Activated CD4-positive, alpha-beta T cell treated with anti-CD3 and anti-CD28 coated beads, Interleukin-2, amount 10 ng/mL, durations not matched to agents 24 days and 14 days (primary cell): ENCODE results near the gene ISM1. TPM values are rescaled to one million over a fixed set of nuclear protein-coding genes. Genes with fewer than 3 reads are reported as not detected.

Source experiments
- DNase-seq: peaks from one replicate; pipeline ENCODE4 v3.0.0; 2022
- H3K27ac Mint-ChIP-seq: one replicate; pipeline ENCODE4 v1.8.0; 2022; ENCODE audit warnings: mild to moderate bottlenecking, mixed read lengths
- H3K27me3 Mint-ChIP-seq: one replicate; pipeline ENCODE4 v1.8.0; 2022; ENCODE audit warnings: mixed read lengths
- H3K36me3 Mint-ChIP-seq: one replicate; pipeline ENCODE4 v1.8.0; 2022; ENCODE audit warnings: low read depth, mild to moderate bottlenecking, mixed read lengths
- H3K4me1 Mint-ChIP-seq: one replicate; pipeline ENCODE4 v1.8.0; 2021; ENCODE audit warnings: mixed read lengths
- H3K4me3 Mint-ChIP-seq: one replicate; pipeline ENCODE4 v1.8.0; 2022; ENCODE audit warnings: mild to moderate bottlenecking, moderate library complexity, mixed read lengths
- H3K9me3 Mint-ChIP-seq: one replicate; pipeline ENCODE4 v1.8.0; 2021; ENCODE audit warnings: mixed read lengths
- intact Hi-C: fragments of 100-400 bp; cut with micrococcal nuclease; formaldehyde crosslinking; loops from one replicate; pipeline ENCODE4 v1.15.1; 2023
- total RNA-seq: library from RNA; stranded (reverse); gene quantifications from 2 replicates; pipeline ENCODE4 v1.2.3, GENCODE V29; 2022

Gene ISM1
- 5.3 and 5.4 TPM in 2 replicates for total RNA-seq

DNA sequence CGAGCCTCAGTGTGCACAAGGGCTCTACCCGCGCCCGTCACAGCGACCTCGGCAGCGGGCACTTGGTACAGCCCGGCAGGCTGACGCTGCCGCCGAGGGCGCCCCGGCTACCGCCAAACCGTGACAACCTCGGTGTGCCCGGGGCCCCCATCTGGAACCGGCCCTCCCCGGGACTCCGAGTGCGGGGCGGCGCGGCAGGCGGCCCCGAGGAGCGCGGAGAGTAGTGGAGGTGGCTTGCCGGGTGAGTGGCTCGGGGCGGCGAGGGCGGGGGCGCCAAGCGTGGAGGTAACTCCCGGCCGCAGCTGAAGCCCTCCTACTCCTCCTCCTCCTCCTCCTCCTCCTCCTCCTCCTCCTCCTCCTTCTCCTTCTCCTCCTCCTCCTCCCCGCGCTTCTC lies at the start of gene ISM1:
ISM1 (plus strand) TSS at position 371 of the 394 bp plus-strand sequence. CDS start 503 bp downstream, outside the sequence.
- peak; percentile 86 for DNase-seq
- peaks cover 16% of the 10 kb centered on the region for H3K4me1 Mint-ChIP-seq
- peaks cover 63% of the 10 kb centered on the region for H3K27me3 Mint-ChIP-seq
- H3K4me3 Mint-ChIP-seq = peak within 1 kb of the TSS; percentile 89
- intact Hi-C loops = loop anchor here (1.0 to 10.0 kb wide), 4 partner anchors 8 to 564 kb away; partner anchors contain the start of genes ESF1 and NDUFAF5
- H3K9me3 Mint-ChIP-seq = no peaks in the 10 kb centered on the region
- H3K27ac Mint-ChIP-seq = peak within 1 kb of the TSS; percentile 82
- H3K36me3 Mint-ChIP-seq = peaks cover 3% of the 10 kb centered on the region

DNA sequence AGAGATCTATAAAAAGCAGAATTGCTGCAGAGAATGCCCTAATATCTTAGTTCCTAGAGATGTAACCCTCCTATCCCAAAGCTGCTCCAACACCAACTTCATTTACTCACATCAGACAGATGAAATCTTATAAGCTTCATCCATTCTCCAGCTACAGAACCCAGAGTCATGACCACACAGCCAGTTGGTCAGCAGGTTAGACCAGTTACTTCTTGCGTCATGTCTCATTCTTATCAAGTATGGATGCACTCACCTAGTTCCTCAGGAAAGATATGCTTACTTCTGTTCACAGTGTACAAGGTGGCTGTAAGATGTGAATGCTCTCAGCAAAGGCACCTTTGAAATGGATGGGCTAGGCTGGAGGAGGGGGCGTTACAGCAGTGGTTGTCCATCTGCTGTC lies 47.9 kb upstream of the ISM1 start:
- H3K27ac Mint-ChIP-seq = no peak overlapping the region
- DNase-seq = no peak
- H3K4me3 Mint-ChIP-seq = no peak overlapping the region
- no peaks in the 10 kb centered on the region for H3K36me3 Mint-ChIP-seq
- H3K9me3 Mint-ChIP-seq = peaks cover 9% of the 10 kb centered on the region
- H3K27me3 Mint-ChIP-seq = peaks cover 4% of the 10 kb centered on the region
- no peaks in the 10 kb centered on the region for H3K4me1 Mint-ChIP-seq
- intact Hi-C loops = no loop called here

GRCh38 chr20:13174402-13174801 lies 46.7 kb upstream of the ISM1 start:
- Mint-ChIP-seq H3K36me3 (no peaks in the 10 kb centered on the region), H3K27ac (no peak overlapping the region), H3K4me1 (no peaks in the 10 kb centered on the region), H3K27me3 (peaks cover 7% of the 10 kb centered on the region), H3K9me3 (peaks cover 12% of the 10 kb centered on the region), H3K4me3 (no peak overlapping the region)
- no peak for DNase-seq
- intact Hi-C loops = no loop called here

- intact Hi-C loops = no loop called here
- Mint-ChIP-seq H3K9me3 (peaks cover 10% of the 10 kb centered on the region), H3K4me1 (no peaks in the 10 kb centered on the region), H3K4me3 (no peak overlapping the region), H3K36me3 (no peaks in the 10 kb centered on the region), H3K27me3 (peaks cover 7% of the 10 kb centered on the region), H3K27ac (no peak overlapping the region)
- no peak for DNase-seq
Observed at GRCh38 chr20:13180986-13181889, 39.8 kb upstream of the ISM1 start.

DNA sequence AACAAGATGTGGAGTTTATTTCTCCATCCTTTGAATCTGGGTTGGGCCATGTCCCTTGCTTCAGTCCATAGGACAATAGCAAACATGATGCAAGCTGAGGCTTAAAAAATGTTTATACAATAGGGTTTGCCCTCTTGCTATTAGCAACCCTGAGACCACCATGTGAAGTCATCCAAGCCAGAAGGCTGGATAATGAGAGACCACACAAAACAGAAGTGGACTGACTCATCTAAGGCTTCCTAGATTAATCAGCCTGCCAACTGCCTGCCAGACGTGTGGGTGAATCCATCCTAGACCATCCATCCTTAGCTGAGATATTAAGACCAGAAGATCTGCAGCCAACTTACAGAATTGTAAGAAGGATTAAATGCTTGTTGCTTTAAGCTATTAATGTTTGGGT lies 38.1 kb upstream of the ISM1 start:
- no peak for DNase-seq
- Mint-ChIP-seq H3K4me1 (no peaks in the 10 kb centered on the region), H3K4me3 (no peak overlapping the region), H3K36me3 (no peaks in the 10 kb centered on the region), H3K9me3 (peaks cover 11% of the 10 kb centered on the region), H3K27me3 (peaks cover 2% of the 10 kb centered on the region), H3K27ac (no peak overlapping the region)
- intact Hi-C loops = no loop called here

GRCh38 chr20:13186043-13186774 lies 34.9 kb upstream of the ISM1 start:
- no peak for DNase-seq
- Mint-ChIP-seq H3K27ac (no peak overlapping the region), H3K27me3 (peaks cover 4% of the 10 kb centered on the region), H3K36me3 (no peaks in the 10 kb centered on the region), H3K9me3 (peaks cover 10% of the 10 kb centered on the region), H3K4me3 (no peak overlapping the region), H3K4me1 (no peaks in the 10 kb centered on the region)
- intact Hi-C loops = no loop called here

- H3K27ac Mint-ChIP-seq = no peak overlapping the region
- H3K27me3 Mint-ChIP-seq = peaks cover 4% of the 10 kb centered on the region
- no peaks in the 10 kb centered on the region for H3K4me1 Mint-ChIP-seq
- no peak for DNase-seq
- H3K9me3 Mint-ChIP-seq = peaks cover 10% of the 10 kb centered on the region
- intact Hi-C loops = no loop called here
- H3K36me3 Mint-ChIP-seq = no peaks in the 10 kb centered on the region
- H3K4me3 Mint-ChIP-seq = no peak overlapping the region
Observed at GRCh38 chr20:13187899-13188298, 33.2 kb upstream of the ISM1 start.

- H3K9me3 Mint-ChIP-seq = no peaks in the 10 kb centered on the region
Observed at GRCh38 chr20:13199279-13199678, 21.8 kb upstream of the ISM1 start.

GRCh38 chr20:13200767-13201500 lies 20.1 kb upstream of the ISM1 start:
- intact Hi-C loops = no loop called here
- Mint-ChIP-seq H3K27me3 (peaks cover 3% of the 10 kb centered on the region), H3K4me3 (no peak overlapping the region), H3K36me3 (no peaks in the 10 kb centered on the region), H3K4me1 (no peaks in the 10 kb centered on the region), H3K27ac (no peak overlapping the region), H3K9me3 (no peaks in the 10 kb centered on the region)
- no peak for DNase-seq

More at GRCh38 chr20:13199279-13199678, 21.8 kb upstream of the ISM1 start:
- H3K27me3 Mint-ChIP-seq = peaks cover 3% of the 10 kb centered on the region
- no peaks in the 10 kb centered on the region for H3K36me3 Mint-ChIP-seq
- no peak overlapping the region for H3K27ac Mint-ChIP-seq
- DNase-seq = no peak
- H3K4me1 Mint-ChIP-seq = no peaks in the 10 kb centered on the region
- no peak overlapping the region for H3K4me3 Mint-ChIP-seq
- intact Hi-C loops = no loop called here

- no peak for DNase-seq
- H3K36me3 Mint-ChIP-seq = no peaks in the 10 kb centered on the region
- no peaks in the 10 kb centered on the region for H3K9me3 Mint-ChIP-seq
- peaks cover 3% of the 10 kb centered on the region for H3K27me3 Mint-ChIP-seq
- H3K4me1 Mint-ChIP-seq = no peaks in the 10 kb centered on the region
- H3K27ac Mint-ChIP-seq = no peak overlapping the region
- intact Hi-C loops = no loop called here
- H3K4me3 Mint-ChIP-seq = no peak overlapping the region
Observed at GRCh38 chr20:13202565-13202964, 18.5 kb upstream of the ISM1 start.

DNA sequence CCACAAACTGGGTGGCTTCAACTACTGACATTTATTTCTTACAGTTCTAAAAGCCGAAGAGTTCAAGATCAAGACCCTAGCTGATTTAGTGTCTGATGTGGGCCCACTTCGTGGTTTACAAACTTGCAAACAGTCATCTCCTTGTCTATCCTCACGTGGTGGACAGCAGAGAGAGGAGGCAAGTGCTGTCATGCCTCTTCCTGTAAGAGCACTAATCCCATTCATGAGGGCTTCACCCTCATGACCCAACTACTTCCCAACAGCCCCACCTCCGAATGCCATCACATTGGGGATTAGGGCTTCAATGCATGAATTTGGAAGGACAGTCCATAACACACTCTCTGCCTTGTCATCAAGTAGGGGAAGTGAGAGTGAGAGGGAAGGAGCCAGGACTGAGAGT lies 15.6 kb upstream of the ISM1 start:
- Mint-ChIP-seq H3K9me3 (no peaks in the 10 kb centered on the region), H3K4me3 (no peak overlapping the region), H3K4me1 (no peaks in the 10 kb centered on the region), H3K27ac (no peak overlapping the region), H3K36me3 (no peaks in the 10 kb centered on the region), H3K27me3 (peaks cover 1% of the 10 kb centered on the region)
- DNase-seq = no peak
- intact Hi-C loops = no loop called here

DNA sequence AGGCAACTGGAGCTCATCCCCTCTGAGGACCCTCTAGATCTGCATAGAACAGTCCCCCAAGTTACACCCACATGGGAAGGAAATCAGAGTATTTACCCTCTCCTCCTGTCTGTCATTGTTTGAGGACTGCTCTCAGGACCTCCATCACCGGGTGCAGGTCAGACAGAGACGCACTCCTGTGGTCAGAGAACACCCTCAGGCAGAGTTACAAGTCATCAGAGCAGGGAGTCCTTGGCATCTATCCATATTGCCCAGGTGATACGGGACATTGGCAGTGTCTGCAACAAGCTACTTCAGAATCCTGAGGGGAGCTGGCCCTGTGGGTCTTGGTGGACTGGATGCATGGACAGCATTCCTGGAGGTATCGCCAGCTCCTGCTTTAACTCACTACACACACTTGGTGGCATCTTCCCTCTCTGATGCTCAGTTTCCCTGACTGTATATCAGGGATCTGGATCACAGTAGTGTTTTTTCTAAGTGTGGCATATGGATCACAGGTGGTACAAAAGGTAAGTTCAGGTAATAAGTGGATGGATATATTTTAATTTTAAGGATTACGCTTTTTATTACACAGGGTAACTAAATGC lies 15.1 kb upstream of the ISM1 start:
- peaks cover 1% of the 10 kb centered on the region for H3K27me3 Mint-ChIP-seq
- no peak overlapping the region for H3K4me3 Mint-ChIP-seq
- no peak for DNase-seq
- H3K9me3 Mint-ChIP-seq = no peaks in the 10 kb centered on the region
- no peaks in the 10 kb centered on the region for H3K36me3 Mint-ChIP-seq
- no peaks in the 10 kb centered on the region for H3K4me1 Mint-ChIP-seq
- intact Hi-C loops = no loop called here
- H3K27ac Mint-ChIP-seq = no peak overlapping the region

DNA sequence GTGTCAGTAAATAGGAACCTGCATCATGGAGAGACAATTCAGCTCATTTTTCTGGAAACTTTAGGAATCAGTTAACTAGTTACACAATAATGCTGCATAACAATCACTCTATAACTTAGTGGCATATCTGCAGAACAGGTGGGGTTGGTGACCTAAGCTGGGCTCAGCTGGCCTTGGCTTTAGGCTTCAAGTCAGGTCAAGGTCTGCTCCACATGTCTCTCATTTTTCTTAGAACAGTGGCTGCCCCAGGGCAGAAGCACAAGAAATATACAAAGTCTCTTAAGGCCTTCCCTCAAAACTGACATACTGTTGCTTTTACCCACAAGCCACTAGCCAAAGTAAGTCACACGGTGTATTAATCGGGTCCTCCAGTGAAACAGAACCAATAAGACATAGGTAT lies 14.1 kb upstream of the ISM1 start:
- no peaks in the 10 kb centered on the region for H3K4me1 Mint-ChIP-seq
- H3K36me3 Mint-ChIP-seq = no peaks in the 10 kb centered on the region
- no peak overlapping the region for H3K4me3 Mint-ChIP-seq
- DNase-seq = no peak
- H3K27ac Mint-ChIP-seq = no peak overlapping the region
- peaks cover 1% of the 10 kb centered on the region for H3K27me3 Mint-ChIP-seq
- H3K9me3 Mint-ChIP-seq = no peaks in the 10 kb centered on the region
- intact Hi-C loops = no loop called here
